T-helper 1 cell treated with Interleukin-12 subunit alpha and Interleukin-12 subunit beta and Interleukin-4 antibody, amounts not matched to agents 30 μg/mL and 1 μg/mL, for 36 hours (primary cell): ENCODE data around the gene AKAP13.

ENCODE experiments used
- H3K27ac Mint-ChIP-seq: one replicate; pipeline ENCODE4 v1.8.0; 2021; ENCODE audit warnings: mild to moderate bottlenecking, mixed read lengths
- H3K27me3 Mint-ChIP-seq: one replicate; pipeline ENCODE4 v1.8.0; 2021; ENCODE audit warnings: low read depth, mixed read lengths
- H3K36me3 Mint-ChIP-seq: one replicate; pipeline ENCODE4 v1.8.0; 2021; ENCODE audit warnings: low read depth, mixed read lengths
- H3K4me1 Mint-ChIP-seq: one replicate; pipeline ENCODE4 v1.8.0; 2021; ENCODE audit warnings: low read depth, mixed read lengths
- H3K4me3 Mint-ChIP-seq: one replicate; pipeline ENCODE4 v1.8.0; 2021; ENCODE audit warnings: mild to moderate bottlenecking, moderate library complexity, mixed read lengths
- H3K9me3 Mint-ChIP-seq: one replicate; pipeline ENCODE4 v1.8.0; 2021; ENCODE audit warnings: mixed read lengths

AKAP13 gene

GRCh38 chr15:85362436-85363081 lies 17.8 kb upstream of the AKAP13 start:
- H3K4me1 Mint-ChIP-seq, result peaks cover 10% of the 10 kb centered on the region
- H3K27ac Mint-ChIP-seq, result no peak overlapping the region
- H3K36me3 Mint-ChIP-seq, result no peaks in the 10 kb centered on the region
- H3K4me3 Mint-ChIP-seq, result no peak overlapping the region
- peaks cover 7% of the 10 kb centered on the region for H3K27me3 Mint-ChIP-seq
- H3K9me3 Mint-ChIP-seq, result no peaks in the 10 kb centered on the region

- H3K36me3 Mint-ChIP-seq, result no peaks in the 10 kb centered on the region
- peaks cover 8% of the 10 kb centered on the region for H3K4me1 Mint-ChIP-seq
- no peak overlapping the region for H3K4me3 Mint-ChIP-seq
- H3K27me3 Mint-ChIP-seq, result peaks cover 12% of the 10 kb centered on the region
- no peak overlapping the region for H3K27ac Mint-ChIP-seq
- H3K9me3 Mint-ChIP-seq, result no peaks in the 10 kb centered on the region
Observed at GRCh38 chr15:85365980-85366379, 14.4 kb upstream of the AKAP13 start.

GRCh38 chr15:85367741-85368140 lies 12.7 kb upstream of the AKAP13 start:
- H3K27ac Mint-ChIP-seq, result no peak overlapping the region
- no peak overlapping the region for H3K4me3 Mint-ChIP-seq

GRCh38 chr15:85374831-85375230 lies 5.6 kb upstream of the AKAP13 start:
- H3K27ac Mint-ChIP-seq, result no peak overlapping the region
- no peak overlapping the region for H3K4me3 Mint-ChIP-seq
- H3K36me3 Mint-ChIP-seq, result peaks cover 4% of the 10 kb centered on the region
- peaks cover 28% of the 10 kb centered on the region for H3K4me1 Mint-ChIP-seq
- H3K9me3 Mint-ChIP-seq, result no peaks in the 10 kb centered on the region
- H3K27me3 Mint-ChIP-seq, result no peaks in the 10 kb centered on the region

More at GRCh38 chr15:85367741-85368140, 12.7 kb upstream of the AKAP13 start:
- Mint-ChIP-seq H3K4me1 (peaks cover 4% of the 10 kb centered on the region), H3K27me3 (peaks cover 12% of the 10 kb centered on the region), H3K36me3 (no peaks in the 10 kb centered on the region), H3K9me3 (no peaks in the 10 kb centered on the region)

GRCh38 chr15:85377269-85377668 lies 3.1 kb upstream of the AKAP13 start:
- H3K27ac Mint-ChIP-seq, result peak overlapping the region; percentile 12
- peak overlapping the region; percentile 47 for H3K4me3 Mint-ChIP-seq
- peaks cover 38% of the 10 kb centered on the region for H3K4me1 Mint-ChIP-seq
- no peaks in the 10 kb centered on the region for H3K27me3 Mint-ChIP-seq
- no peaks in the 10 kb centered on the region for H3K9me3 Mint-ChIP-seq
- H3K36me3 Mint-ChIP-seq, result peaks cover 7% of the 10 kb centered on the region

- Mint-ChIP-seq H3K27ac (peak overlapping the region; percentile 39), H3K36me3 (peaks cover 11% of the 10 kb centered on the region), H3K27me3 (no peaks in the 10 kb centered on the region), H3K9me3 (no peaks in the 10 kb centered on the region), H3K4me3 (no peak overlapping the region), H3K4me1 (peaks cover 44% of the 10 kb centered on the region)
Observed at GRCh38 chr15:85377986-85378385, 2.4 kb upstream of the AKAP13 start.

- no peaks in the 10 kb centered on the region for H3K9me3 Mint-ChIP-seq
- H3K36me3 Mint-ChIP-seq, result peaks cover 20% of the 10 kb centered on the region
- H3K4me1 Mint-ChIP-seq, result peaks cover 56% of the 10 kb centered on the region
- H3K4me3 Mint-ChIP-seq, result peak overlapping the region; percentile 89
- H3K27me3 Mint-ChIP-seq, result no peaks in the 10 kb centered on the region
- peak overlapping the region; percentile 95 for H3K27ac Mint-ChIP-seq
Observed at GRCh38 chr15:85379403-85380131, 836 bp upstream of the AKAP13 start.

GRCh38 chr15:85380812-85381642 lies 624 bp downstream of the AKAP13 start:
- Mint-ChIP-seq H3K4me1 (peaks cover 55% of the 10 kb centered on the region), H3K27me3 (no peaks in the 10 kb centered on the region), H3K36me3 (peaks cover 20% of the 10 kb centered on the region), H3K27ac (peak overlapping the region; percentile 95), H3K9me3 (no peaks in the 10 kb centered on the region), H3K4me3 (peak overlapping the region; percentile 89)

- Mint-ChIP-seq H3K4me3 (peak overlapping the region; percentile 88), H3K27ac (peak overlapping the region; percentile 75), H3K9me3 (no peaks in the 10 kb centered on the region), H3K4me1 (peaks cover 45% of the 10 kb centered on the region), H3K36me3 (peaks cover 24% of the 10 kb centered on the region), H3K27me3 (no peaks in the 10 kb centered on the region)
Observed at GRCh38 chr15:85381850-85382751, 1.7 kb downstream of the AKAP13 start.

GRCh38 chr15:85382942-85383341 lies 2.5 kb downstream of the AKAP13 start:
- Mint-ChIP-seq H3K9me3 (no peaks in the 10 kb centered on the region), H3K27ac (no peak overlapping the region), H3K36me3 (peaks cover 26% of the 10 kb centered on the region), H3K4me1 (peaks cover 46% of the 10 kb centered on the region), H3K27me3 (no peaks in the 10 kb centered on the region), H3K4me3 (peak overlapping the region; percentile 60)

GRCh38 chr15:85383470-85384148 lies 3.2 kb downstream of the AKAP13 start:
- Mint-ChIP-seq H3K36me3 (peaks cover 26% of the 10 kb centered on the region), H3K9me3 (no peaks in the 10 kb centered on the region), H3K4me1 (peaks cover 46% of the 10 kb centered on the region), H3K27ac (no peak overlapping the region), H3K27me3 (no peaks in the 10 kb centered on the region), H3K4me3 (peak overlapping the region; percentile 60)

- H3K36me3 Mint-ChIP-seq, result peaks cover 26% of the 10 kb centered on the region
- H3K9me3 Mint-ChIP-seq, result no peaks in the 10 kb centered on the region
- no peak overlapping the region for H3K4me3 Mint-ChIP-seq
- no peaks in the 10 kb centered on the region for H3K27me3 Mint-ChIP-seq
- H3K27ac Mint-ChIP-seq, result no peak overlapping the region
- peaks cover 37% of the 10 kb centered on the region for H3K4me1 Mint-ChIP-seq
Observed at GRCh38 chr15:85386261-85386660, 5.9 kb downstream of the AKAP13 start.

GRCh38 chr15:85388566-85389305 lies 8.3 kb downstream of the AKAP13 start:
- Mint-ChIP-seq H3K27ac (no peak overlapping the region), H3K27me3 (no peaks in the 10 kb centered on the region), H3K4me3 (no peak overlapping the region), H3K36me3 (peaks cover 11% of the 10 kb centered on the region), H3K9me3 (no peaks in the 10 kb centered on the region), H3K4me1 (peaks cover 22% of the 10 kb centered on the region)
